Panc1 (cell line): ENCODE measurements around the gene TNFAIP2. TPM values are rescaled to one million over a fixed set of nuclear protein-coding genes. Genes with fewer than 3 reads are reported as not detected.

ENCODE experiments used
- ATAC-seq: fragments of 200-7000 bp; cut with Tn5 transposase; 2 replicates; pipeline ENCODE4 v1.9.1; 2020; ENCODE audit warnings: mild to moderate bottlenecking, moderate library complexity
- BruUV-seq: library from RNA; stranded (reverse); fragments of 400-500 nt; replicated peaks from 2 replicates; lab custom pipeline; 2021; lab: Mats Ljungman, UMichigan
- CTCF ChIA-PET: fragments of 300-600 bp; sonication (Branson Sonifier 250); formaldehyde crosslinking; loops from one replicate; lab custom pipeline; 2022; ENCODE audit warnings: antibody characterized with exemption; lab: Charles Lee
- POLR2A ChIA-PET: fragments of 300-600 bp; sonication (Branson Sonifier 250); formaldehyde crosslinking; loops from one replicate; lab custom pipeline; 2022; ENCODE audit warnings: antibody characterized with exemption; lab: Charles Lee
- DNase-seq: peaks from one replicate; pipeline ENCODE4 v3.0.0-alpha.2; 2010; ENCODE audit warnings: low read depth, low spot score
- H3K27ac ChIP-seq: 2 replicates; pipeline ENCODE4 v1.5.1; 2011; ENCODE audit warnings: mild to moderate bottlenecking, low read length, inconsistent platforms
- H3K27me3 ChIP-seq: fragments of 200-500 bp; sonication (Bioruptor generic); 2 replicates; pipeline ENCODE4 v1.6.0; 2014; ENCODE audit warnings: low read length, inconsistent platforms; ENCODE audit not compliant: control insufficient read depth, insufficient read depth
- H3K36me3 ChIP-seq: fragments of 200-500 bp; sonication (Bioruptor generic); 2 replicates; pipeline ENCODE4 v1.5.1; 2014; ENCODE audit warnings: inconsistent platforms, mild to moderate bottlenecking, low read length, moderate library complexity; ENCODE audit not compliant: control insufficient read depth, insufficient read depth
- H3K4me1 ChIP-seq: 2 replicates; pipeline ENCODE4 v1.5.1; 2011; ENCODE audit warnings: inconsistent platforms, mild to moderate bottlenecking, low read length, moderate library complexity; ENCODE audit not compliant: control insufficient read depth, insufficient read depth
- H3K4me3 ChIP-seq, 2 experiments: 2 replicates each; pipeline ENCODE4 v1.5.1; 2011 to 2012; ENCODE audit warnings: low read depth in 2 of 2, low read length in 2 of 2, mild to moderate bottlenecking in 2 of 2, inconsistent platforms in 1 of 2, moderate library complexity in 1 of 2
- H3K9me3 ChIP-seq: fragments of 200-500 bp; sonication (Bioruptor generic); 2 replicates; pipeline ENCODE4 v1.5.1; 2014; ENCODE audit warnings: low read depth, mild to moderate bottlenecking, inconsistent platforms, low read length, moderate library complexity; ENCODE audit not compliant: control insufficient read depth, insufficient read depth
- CTCF ChIP-seq: fragments of 450-650 bp; IDR thresholded peaks from 2 replicates; pipeline ENCODE4 v1.5.1; 2017; ENCODE audit warnings: mild to moderate bottlenecking
- POLR2AphosphoS5 ChIP-seq: IDR thresholded peaks from 2 replicates; pipeline ENCODE4 v1.6.1; 2012; ENCODE audit warnings: mild to moderate bottlenecking, low read depth, low read length, moderate library complexity
- REST ChIP-seq, 2 experiments: IDR thresholded peaks; 2 replicates each; pipeline ENCODE4 v1.6.1; 2011 to 2012; ENCODE audit warnings: low read depth in 2 of 2, control low read depth in 1 of 2, low read length in 1 of 2, mild to moderate bottlenecking in 1 of 2, moderate library complexity in 1 of 2; ENCODE audit not compliant: insufficient read depth in 1 of 2
- SIN3A ChIP-seq: IDR thresholded peaks from 2 replicates; pipeline ENCODE4 v1.6.1; 2012; ENCODE audit warnings: low read depth, mild to moderate bottlenecking, low read length, moderate library complexity, borderline replicate concordance; ENCODE audit not compliant: insufficient read depth
- TCF7L2 ChIP-seq: IDR thresholded peaks from 2 replicates; pipeline ENCODE4 v1.6.1; 2011; ENCODE audit warnings: mild to moderate bottlenecking, low read depth, low read length, inconsistent platforms
- in situ Hi-C: cut with HindIII; loops from 2 replicates; pipeline ENCODE4 v1.10.0; 2016; ENCODE audit warnings: low sequenced_read_pairs, low pct_unique_long_range_greater_than_20kb
- intact Hi-C: fragments of 100-400 bp; cut with micrococcal nuclease; formaldehyde crosslinking; loops from one replicate; pipeline ENCODE4 v1.10.0; 2022; ENCODE audit not compliant: unreplicated experiment
- total RNA-seq: library from RNA; stranded (reverse); gene quantifications from one replicate; pipeline ENCODE4 v1.2.1, GENCODE V29; 2021; ENCODE audit not compliant: unreplicated experiment

TNFAIP2 gene
- total RNA-seq, 1 experiment from 2014 or later, result 491 TPM

DNA sequence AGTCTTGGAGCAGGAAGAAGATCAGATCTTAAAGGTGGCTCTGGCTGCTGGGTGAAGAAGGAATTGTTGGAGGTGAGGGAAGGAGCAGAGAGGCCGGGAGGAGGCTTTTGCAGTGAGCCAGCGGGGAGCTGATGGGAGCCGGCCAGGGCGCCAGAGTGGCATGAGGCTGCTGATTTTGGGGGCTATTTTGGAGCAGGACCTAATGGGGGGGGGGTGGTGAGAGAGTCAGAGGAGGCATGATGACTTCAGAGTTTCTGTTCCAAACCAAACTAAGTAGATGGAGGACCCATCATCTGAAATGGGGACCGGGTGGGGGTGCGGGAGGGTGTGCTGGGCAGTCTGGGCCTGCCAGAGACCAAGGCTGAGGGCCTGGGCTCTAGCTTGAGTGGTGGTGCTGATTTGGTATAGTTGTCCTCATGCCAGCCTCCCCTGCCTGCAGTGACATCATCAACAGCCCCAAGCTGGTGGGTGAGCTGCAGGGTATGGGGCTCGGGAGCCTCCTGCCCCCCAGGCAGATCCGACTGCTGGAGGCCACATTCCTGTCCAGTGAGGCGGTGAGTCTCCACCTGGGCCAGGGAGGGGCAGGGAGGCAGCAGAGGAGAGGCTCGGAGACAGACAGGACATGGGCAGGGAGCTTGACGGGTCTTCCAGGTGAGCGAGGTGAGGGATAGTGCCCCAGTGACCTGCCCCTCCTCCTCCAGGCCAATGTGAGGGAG lies 6.2 kb downstream of the TNFAIP2 start:
- BruUV-seq, result no TSS peak
- ATAC-seq, result peak; percentile 11
- no peak for DNase-seq
- 0 out of 2 replicates have a peak, but pooled peaks cover under 1% of the 10 kb centered on the region for H3K36me3 ChIP-seq
- H3K4me3 ChIP-seq, result peak overlapping the region; percentile 39 to 54; a peak in 3 of 4 replicates
- no peaks in the 10 kb centered on the region for H3K9me3 ChIP-seq
- peak overlapping the region; percentile 83 for H3K27ac ChIP-seq
- H3K4me1 ChIP-seq, result peaks cover 52% of the 10 kb centered on the region
- no peak for TF ChIP-seq SIN3A
- no peak for TF ChIP-seq POLR2AphosphoS5
- no peak for TF ChIP-seq TCF7L2
- TF ChIP-seq CTCF, result no peak
- TF ChIP-seq REST (IDR thresholded peaks at IDR 0.05; ENCODE audit: insufficient read depth in 1 of 2, low read depth in 2 of 2, low read length in 1 of 2), result no peak
- intact Hi-C loops, result no loop called here
- POLR2A ChIA-PET, result no interaction called here
- no peaks in the 10 kb centered on the region for H3K27me3 ChIP-seq
- CTCF ChIA-PET, result interaction anchor here (0.5 to 1.5 kb wide), 2 partner anchors 25 to 147 kb away, joined by 4 to 5 read pairs; no protein-coding TSS in a partner anchor
- in situ Hi-C loops, result no loop called here

GRCh38 chr14:103130017-103130764 lies 6.9 kb downstream of the TNFAIP2 start:
- no TSS peak for BruUV-seq
- H3K27me3 ChIP-seq, result no peaks in the 10 kb centered on the region
- H3K9me3 ChIP-seq, result no peaks in the 10 kb centered on the region
- peak overlapping the region; percentile 83 for H3K27ac ChIP-seq
- POLR2A ChIA-PET, result interaction anchor here (0.6 kb wide), 1 partner anchor 111 kb away, joined by 4 read pairs; no protein-coding TSS in a partner anchor
- H3K36me3 ChIP-seq, result 0 out of 2 replicates have a peak, but pooled peaks cover 2% of the 10 kb centered on the region
- CTCF ChIA-PET, result interaction anchor here (0.5 to 1.5 kb wide), 2 partner anchors 25 to 146 kb away, joined by 4 to 5 read pairs; no protein-coding TSS in a partner anchor
- H3K4me1 ChIP-seq, result peaks cover 57% of the 10 kb centered on the region
- ATAC-seq, result peak; percentile 0; the same call in 1 of the 2 replicates
- no peak for DNase-seq
- TF ChIP-seq SIN3A (no peak), REST (IDR thresholded peaks at IDR 0.05; ENCODE audit: insufficient read depth in 1 of 2, low read depth in 2 of 2, low read length in 1 of 2) (no peak), CTCF (no peak), POLR2AphosphoS5 (no peak; the same call in 1 of the 2 replicates), TCF7L2 (no peak)
- in situ Hi-C loops, result no loop called here
- intact Hi-C loops, result no loop called here
- H3K4me3 ChIP-seq, result no peak overlapping the region
